ENCODE data around the gene SPTB. TPM values are rescaled to one million over a fixed set of nuclear protein-coding genes. Genes with fewer than 3 reads are reported as not detected.
A peak's percentile ranks its signal among the peaks of the same experiment; 100 is the strongest.

The SPTB gene
- total RNA-seq, 1 donor from 2014 or later: 93.1 TPM

DNA sequence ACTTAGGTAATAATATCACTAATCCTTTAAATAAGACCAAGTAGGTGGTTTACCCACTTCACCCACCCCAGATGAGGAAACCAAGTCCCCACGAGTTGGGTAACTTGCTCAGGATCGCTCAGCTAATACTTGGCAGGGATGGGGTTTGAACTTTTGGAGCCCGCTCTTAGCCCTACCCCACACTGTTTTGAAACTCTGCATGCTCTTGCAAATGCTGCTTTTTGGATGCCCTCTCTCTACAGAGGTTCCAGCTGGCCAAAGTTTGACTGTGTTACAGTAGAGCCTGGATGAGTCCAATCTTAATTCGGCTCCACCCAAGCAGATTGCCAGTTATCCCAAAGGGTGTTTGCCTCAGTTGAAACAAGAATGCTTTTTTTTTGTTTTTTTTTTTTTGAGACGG, 168.7 kb downstream of the SPTB start:
- intact Hi-C loops (cut with micrococcal nuclease): no loop called here
- DNase-seq (no peak), ATAC-seq (peak; percentile 67)

- intact Hi-C loops (cut with micrococcal nuclease): no loop called here
- no peak for ATAC-seq
- DNase-seq: no peak
Measured at GRCh38 chr14:64709126-64709525, 170.6 kb downstream of the SPTB start.

DNA sequence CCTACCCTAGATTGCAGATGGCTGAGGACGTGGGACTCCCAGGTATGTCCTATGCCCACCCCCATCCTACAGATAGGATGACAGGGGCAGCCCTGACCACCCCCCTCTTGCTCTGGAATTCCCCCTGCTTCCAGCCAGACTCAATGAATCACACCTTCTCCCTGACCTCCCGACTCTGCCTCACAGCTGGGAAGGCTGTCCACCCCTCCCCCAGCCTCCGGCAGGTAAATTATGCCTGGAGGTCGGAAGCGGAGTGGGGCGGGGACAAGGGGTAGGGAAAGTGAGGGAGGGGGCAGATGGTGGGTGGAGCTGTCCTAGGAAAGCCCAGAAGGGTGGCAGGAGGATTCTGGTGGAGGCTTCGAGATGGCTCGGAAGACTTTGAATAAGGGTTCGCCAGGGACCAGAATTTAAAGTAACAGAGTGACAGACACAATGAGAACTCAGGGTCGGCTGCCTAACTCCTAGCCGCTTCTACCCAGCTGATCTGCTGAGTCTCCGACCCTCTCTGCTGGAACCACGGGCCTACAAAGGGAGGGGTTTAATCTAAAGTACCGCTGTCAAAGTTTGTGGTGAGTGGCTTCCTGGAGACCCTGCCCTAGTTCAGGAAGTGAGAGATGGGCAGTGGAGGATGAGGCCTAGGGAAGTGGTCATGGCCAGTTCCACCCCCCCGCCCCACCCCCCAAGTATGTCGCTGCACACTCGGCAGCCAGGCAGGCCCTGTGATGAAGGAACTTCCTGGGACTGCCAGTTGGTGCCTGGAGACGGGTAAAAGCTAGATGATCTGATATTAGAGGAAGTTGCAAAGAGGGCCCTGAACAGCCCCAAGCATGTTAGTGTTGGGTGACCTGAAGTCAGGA, 171.3 kb downstream of the SPTB start:
- intact Hi-C loops (cut with micrococcal nuclease): no loop called here
- ATAC-seq (peak; percentile 15), DNase-seq (no peak)

- ATAC-seq (no peak), DNase-seq (no peak)
- intact Hi-C loops (cut with micrococcal nuclease): no loop called here
Measured at GRCh38 chr14:64707661-64708060, 172.0 kb downstream of the SPTB start.

DNA sequence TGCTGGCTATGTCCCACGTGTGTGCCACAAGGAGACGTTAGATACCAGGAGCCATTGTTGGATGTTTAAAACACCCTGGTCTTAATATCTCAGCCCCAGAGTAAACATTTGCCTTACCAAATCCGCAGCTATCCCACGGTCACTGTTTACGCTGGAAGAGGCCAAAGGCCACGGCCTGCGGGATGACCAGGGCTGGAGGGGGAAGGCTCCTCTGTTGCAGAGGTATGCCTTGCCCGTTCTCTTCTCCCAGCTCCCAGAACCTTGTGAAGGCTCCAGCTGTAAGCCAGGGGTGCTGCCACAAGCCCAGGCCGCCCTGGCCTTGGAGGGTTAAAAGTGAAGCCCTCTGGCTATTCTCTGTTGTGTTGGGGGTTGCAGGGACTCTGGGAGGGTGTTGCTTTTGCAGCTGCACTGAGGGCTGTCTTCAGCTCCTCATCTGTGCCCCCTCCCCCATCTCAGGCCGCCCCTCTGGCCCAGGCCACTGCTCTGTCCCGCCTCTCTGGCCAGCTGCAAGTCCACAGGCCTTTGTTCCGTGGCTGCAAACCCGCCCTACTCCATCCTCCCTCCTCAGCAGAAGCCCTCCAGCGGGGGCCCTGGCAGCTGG, 173.0 kb downstream of the SPTB start:
- DNase-seq (no peak), ATAC-seq (peak; percentile 11)
- intact Hi-C loops (cut with micrococcal nuclease): no loop called here

DNA sequence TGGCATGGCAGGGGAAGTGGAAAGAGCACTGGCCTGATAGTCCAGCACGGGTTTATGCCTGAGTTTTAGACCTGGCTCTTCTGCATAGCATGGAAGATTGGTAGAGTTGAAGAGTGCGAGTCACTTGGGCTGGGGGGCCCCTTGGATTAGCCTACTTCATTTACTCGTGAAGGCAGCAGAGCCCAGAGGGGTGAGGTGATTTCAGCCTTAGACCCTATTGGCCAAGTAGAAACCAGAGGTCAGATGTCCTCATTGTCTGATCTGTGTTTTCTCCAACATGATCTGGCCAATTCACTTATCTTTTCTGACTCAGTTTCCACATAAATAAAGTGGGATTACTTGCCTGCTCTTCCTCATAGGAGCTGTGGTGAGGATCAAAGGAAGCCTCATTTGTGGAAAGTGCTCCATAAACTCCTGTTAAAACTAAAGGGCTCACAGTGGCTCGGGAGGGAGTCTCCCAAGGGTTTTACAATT, 173.6 kb downstream of the SPTB start:
- no peak for ATAC-seq
- intact Hi-C loops (cut with micrococcal nuclease): no loop called here
- DNase-seq: no peak

GRCh38 chr14:64705381-64706118, 174.2 kb downstream of the SPTB start:
- intact Hi-C loops (cut with micrococcal nuclease): no loop called here
- DNase-seq: peak; percentile 55

DNA sequence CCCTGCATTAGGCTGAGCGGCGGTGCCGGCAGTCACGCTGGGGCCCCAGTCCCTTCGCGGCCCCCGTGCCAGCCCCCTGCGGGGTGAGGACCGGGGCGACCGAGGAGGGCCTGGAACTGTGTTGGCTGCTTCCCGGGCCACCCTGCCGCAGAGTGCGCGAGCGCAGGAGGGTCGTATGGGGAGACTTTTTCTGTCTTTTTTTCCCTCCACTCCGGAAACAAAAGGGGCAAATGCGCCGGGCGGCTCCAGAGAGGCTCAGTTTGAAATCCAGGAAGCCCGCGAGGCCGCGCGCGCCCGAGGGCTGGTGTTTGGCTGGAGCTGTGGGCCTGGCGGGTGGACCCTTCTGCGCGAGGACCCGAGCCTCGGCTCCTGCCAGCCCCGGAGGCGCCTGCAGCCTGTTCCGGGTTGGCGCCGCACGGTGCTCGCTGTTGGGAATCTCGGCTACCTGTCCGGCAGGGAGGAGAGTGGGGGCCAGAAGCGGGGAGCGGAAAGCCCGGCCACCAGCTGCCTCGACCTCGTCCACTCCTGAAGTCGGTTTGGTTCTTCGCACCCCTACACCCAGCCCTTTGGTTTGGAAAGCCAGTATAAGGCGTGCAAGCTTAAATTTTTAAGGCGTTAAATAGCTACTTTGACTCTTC, 174.8 kb downstream of the SPTB start:
- ATAC-seq (peak; percentile 47), DNase-seq (peak; percentile 71)
- intact Hi-C loops (cut with micrococcal nuclease): no loop called here

More at GRCh38 chr14:64705381-64706118, 174.2 kb downstream of the SPTB start:
- ATAC-seq: peak; percentile 13

GRCh38 chr14:64704143-64704742, 175.5 kb downstream of the SPTB start, which contains the start of gene PLEKHG3:
PLEKHG3 (plus strand) TSS chr14:64704424; CDS start chr14:64727632, 23,208 bp downstream.
- intact Hi-C loops (cut with micrococcal nuclease): no loop called here
- peak; percentile 89 for DNase-seq
- ATAC-seq: peak; percentile 85

DNA sequence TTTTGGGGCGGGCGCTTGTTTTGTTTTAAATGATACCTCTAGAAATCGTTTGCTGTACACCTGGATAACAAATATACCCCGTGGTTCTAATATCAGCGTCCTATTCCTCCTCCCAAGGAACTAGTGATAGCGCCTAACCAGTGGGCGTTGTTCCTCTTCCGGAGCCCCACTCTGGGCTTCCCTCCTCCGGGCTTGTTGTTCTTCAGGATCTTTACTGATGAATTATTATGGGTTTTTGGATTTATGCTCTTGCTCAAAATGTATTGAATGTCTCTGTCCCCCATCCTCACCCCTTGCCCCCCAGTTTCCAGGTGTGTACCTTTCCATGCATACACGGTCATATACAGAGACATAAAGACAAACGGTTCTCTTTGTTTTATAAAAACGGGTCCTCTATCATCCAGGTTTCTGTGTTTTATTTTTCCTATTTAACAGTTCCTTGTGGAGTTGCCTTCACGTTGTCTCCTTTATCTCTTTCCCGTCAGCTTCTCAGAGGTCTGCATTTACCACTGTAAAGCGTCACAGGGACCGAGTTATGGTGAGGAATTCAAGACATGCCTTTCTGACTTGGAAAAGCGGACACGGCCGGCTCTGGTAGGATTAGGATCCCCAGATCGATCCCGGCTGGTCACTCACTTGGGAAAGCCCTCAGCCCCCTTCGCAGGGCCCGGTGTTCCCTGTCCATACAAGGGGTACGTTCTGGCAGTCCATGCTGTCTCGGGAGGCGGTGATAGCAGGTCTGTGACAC, 176.1 kb downstream of the SPTB start:
- DNase-seq (no peak), ATAC-seq (no peak)
- intact Hi-C loops (cut with micrococcal nuclease): no loop called here

DNA sequence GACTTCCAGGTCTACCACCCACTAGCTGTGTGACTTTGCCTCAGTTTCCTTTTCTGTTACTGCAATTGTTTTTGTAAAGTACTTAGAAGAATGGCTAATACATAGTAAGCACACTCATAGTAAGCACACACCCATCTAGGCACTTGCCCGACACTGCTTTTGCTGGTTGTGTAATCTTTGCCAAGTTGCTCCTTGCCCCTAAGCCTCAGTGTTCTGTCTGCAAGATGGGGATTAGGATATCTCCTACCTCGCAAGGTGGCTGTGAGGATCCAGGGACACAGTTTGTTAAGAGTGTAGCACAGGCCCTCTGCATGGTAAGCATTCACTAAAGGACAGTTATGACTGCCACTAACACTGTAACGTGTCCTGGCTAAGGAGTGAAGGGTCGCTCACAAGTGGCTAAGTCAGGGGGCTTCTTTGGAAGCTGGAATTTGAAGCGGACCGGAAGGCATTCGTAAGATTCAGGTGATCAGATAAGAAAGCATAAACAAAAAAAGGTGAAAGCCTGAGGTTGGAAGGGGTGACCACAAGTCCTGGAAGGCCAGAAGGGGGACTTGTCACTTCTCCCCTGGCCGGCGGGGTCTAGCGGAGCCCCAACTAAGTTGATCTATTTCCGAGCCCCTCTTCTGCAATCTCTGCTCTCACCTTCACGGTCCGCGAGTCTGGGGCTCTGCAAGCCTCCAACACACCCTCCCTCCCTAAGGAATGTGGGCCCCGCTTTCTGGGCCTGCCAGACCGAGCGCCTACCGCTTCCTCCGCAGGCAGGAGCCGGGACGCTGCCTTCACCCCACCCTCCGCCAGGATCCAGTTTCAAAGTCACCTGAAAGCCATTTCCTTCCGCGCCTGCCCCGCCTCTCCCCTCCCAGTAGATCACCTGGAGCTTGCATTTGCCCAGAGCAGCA, 177.0 kb downstream of the SPTB start:
- ATAC-seq: no peak
- DNase-seq: no peak
- intact Hi-C loops (cut with micrococcal nuclease): no loop called here

DNA sequence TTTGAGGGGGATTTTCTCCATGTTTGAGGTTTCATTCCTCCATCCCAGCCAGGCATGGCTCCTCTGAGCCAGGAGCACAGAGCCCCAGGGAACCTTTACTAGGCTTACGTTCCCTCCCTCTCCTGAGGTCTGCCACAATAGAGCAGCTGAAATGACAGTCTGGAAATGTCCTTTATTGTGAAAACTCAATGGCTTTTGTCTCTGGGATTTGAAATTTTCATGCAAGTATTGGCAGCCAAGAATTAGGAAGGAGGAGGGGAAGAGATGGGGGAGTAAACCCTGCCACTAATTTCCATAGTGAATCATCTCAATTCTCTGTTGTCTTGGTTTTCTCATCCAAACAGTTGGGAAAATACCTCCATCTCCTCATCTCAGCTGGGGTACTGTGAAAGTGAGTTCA, 178.0 kb downstream of the SPTB start:
- ATAC-seq: no peak
- no peak for DNase-seq
- intact Hi-C loops (cut with micrococcal nuclease): no loop called here

DNA sequence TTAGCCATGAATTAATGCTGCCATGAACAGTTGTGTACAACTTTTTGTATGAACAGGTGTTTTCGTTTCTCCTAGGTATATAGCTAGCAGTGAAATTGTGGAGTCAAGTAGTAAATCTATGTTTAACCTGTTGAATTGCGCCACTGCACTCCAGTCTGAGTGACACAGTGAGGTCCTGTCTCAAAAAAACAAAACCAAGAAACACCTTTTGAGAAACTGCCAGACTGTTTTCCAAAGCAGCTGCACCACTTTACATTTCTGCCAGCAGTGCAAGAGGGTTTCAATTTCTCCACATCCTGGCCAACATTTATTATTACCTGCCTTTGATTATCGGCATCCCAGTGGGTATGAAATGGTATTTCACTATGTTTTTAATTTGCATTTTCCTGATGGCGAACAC, 178.8 kb downstream of the SPTB start:
- intact Hi-C loops (cut with micrococcal nuclease): no loop called here
- ATAC-seq (no peak), DNase-seq (no peak)

DNA sequence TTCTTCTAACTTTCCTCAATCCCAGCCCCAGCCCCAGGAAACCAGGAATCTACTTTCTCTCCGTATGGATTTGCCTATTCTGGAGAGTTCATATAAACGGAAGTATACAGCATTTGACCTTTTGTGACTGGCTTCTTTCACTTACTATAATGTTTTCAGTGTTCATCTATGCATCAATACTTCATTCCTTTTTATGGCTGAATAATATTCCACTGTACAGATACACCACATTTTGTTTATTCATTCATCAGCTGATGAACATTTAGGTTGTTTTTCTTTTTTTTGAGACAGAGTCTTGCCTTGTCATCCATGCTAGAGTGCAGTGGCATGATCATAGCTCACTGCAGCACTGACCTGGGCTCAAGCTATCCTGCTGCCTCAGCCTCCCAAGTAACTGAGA, 179.4 kb downstream of the SPTB start:
- DNase-seq: no peak
- no peak for ATAC-seq
- intact Hi-C loops (cut with micrococcal nuclease): no loop called here

DNA sequence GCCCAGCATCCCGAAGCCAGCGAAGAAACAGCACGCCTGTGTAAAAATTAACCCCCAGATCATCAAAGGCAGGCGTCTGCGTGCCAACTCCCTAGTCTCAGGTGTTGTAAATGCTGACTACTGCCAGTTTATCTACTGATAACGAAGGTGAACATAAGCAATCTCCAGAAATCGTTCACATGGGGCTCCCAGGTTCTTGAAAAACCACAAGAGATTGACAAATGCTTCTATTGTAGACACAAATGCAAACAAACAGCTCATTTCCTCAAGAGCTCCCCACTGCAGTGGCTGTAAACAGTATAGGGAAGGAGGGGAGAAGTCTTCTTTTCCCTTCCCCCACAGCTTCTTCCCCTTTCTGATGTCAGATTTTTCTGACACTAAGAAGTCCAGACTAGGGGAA, 180.8 kb downstream of the SPTB start:
- intact Hi-C loops (cut with micrococcal nuclease): no loop called here
- ATAC-seq (peak; percentile 10), DNase-seq (no peak)

DNA sequence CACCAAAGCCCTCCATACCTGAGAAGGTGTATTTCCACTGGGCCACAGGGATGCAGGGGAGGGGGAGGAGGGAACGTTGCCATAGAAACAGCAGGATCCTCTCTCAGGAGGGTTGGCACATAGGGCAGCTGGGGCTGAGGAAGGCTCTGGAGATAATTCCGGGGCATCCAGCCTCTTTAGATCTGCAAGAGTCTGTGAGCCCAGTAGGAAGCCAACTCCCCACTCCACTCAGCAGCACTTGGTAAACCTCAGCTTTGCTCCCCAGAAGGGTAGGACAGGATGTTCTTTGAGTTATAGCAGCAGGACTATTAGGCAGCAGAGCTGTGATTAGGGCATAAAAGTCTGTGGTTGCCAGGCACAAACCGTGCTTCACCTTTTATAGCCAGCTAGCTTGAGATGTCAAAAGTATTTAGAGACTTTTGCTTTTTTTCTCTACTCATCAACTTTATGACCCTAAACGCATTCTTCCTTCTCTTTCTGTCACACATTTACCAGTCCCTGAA, 183.3 kb downstream of the SPTB start:
- intact Hi-C loops (cut with micrococcal nuclease): no loop called here
- DNase-seq: no peak
- ATAC-seq: peak; percentile 49

Data from left ventricle myocardium superior (tissue), 1 donor.